GM23248 (cell line): Measurements from ENCODE around the gene COMP. TPM values are rescaled to one million over a fixed set of nuclear protein-coding genes. Genes with fewer than 3 reads are reported as not detected.

Source experiments
- DNase-seq: peaks from one replicate; pipeline ENCODE4 v3.0.0-alpha.2; 2015
- H2AFZ ChIP-seq: fragments of 200-600 bp; sonication (generic); 2 replicates; pipeline ENCODE4 v1.6.1; 2016; ENCODE audit warnings: antibody characterized with exemption
- H3F3A ChIP-seq: fragments of 200-600 bp; sonication (generic); 2 replicates; pipeline ENCODE4 v1.6.1; 2016; ENCODE audit warnings: mild to moderate bottlenecking, antibody characterized with exemption, mixed run types; ENCODE audit not compliant: insufficient read depth
- H3K27ac ChIP-seq: fragments of 200-600 bp; sonication (generic); 2 replicates; pipeline ENCODE4 v1.5.1; 2016; ENCODE audit warnings: mild to moderate bottlenecking
- H3K27me3 ChIP-seq: fragments of 200-600 bp; sonication (generic); replicated peaks from 2 replicates; pipeline ENCODE4 v1.6.1; 2016; ENCODE audit warnings: mild to moderate bottlenecking; ENCODE audit not compliant: insufficient read depth
- H3K36me3 ChIP-seq: fragments of 200-600 bp; sonication (generic); 2 replicates; pipeline ENCODE4 v1.6.1; 2016; ENCODE audit warnings: low read depth, mild to moderate bottlenecking
- H3K4me1 ChIP-seq: fragments of 200-600 bp; sonication (generic); 2 replicates; pipeline ENCODE4 v1.6.1; 2016; ENCODE audit warnings: mild to moderate bottlenecking; ENCODE audit not compliant: insufficient read depth
- H3K4me2 ChIP-seq: fragments of 200-600 bp; sonication (generic); one replicate; pipeline ENCODE4 v1.6.1; 2016; ENCODE audit warnings: mild to moderate bottlenecking; ENCODE audit not compliant: unreplicated experiment
- H3K4me3 ChIP-seq: fragments of 200-600 bp; sonication (generic); 2 replicates; pipeline ENCODE4 v1.5.1; 2016; ENCODE audit warnings: mild to moderate bottlenecking
- H3K79me2 ChIP-seq: fragments of 200-600 bp; sonication (generic); 2 replicates; pipeline ENCODE4 v1.6.1; 2016; ENCODE audit warnings: mild to moderate bottlenecking; ENCODE audit not compliant: insufficient read depth
- H3K9ac ChIP-seq: fragments of 200-600 bp; sonication (generic); 2 replicates; pipeline ENCODE4 v1.6.1; 2016; ENCODE audit warnings: mild to moderate bottlenecking
- H3K9me2 ChIP-seq: fragments of 200-600 bp; sonication (generic); 2 replicates; pipeline ENCODE4 v1.6.1; 2016; ENCODE audit warnings: mixed run types, mild to moderate bottlenecking, moderate library complexity; ENCODE audit not compliant: insufficient read depth
- H3K9me3 ChIP-seq: fragments of 200-600 bp; sonication (generic); one replicate; pipeline ENCODE4 v1.6.1; 2017; ENCODE audit warnings: low read depth
- H4K20me1 ChIP-seq: fragments of 200-600 bp; sonication (generic); 2 replicates; pipeline ENCODE4 v1.6.0; 2016; ENCODE audit not compliant: insufficient read depth
- EZH2 ChIP-seq: fragments of 200-600 bp; sonication (generic); IDR thresholded peaks from 2 replicates; pipeline ENCODE4 v1.6.1; 2018; ENCODE audit warnings: antibody characterized with exemption, mild to moderate bottlenecking; ENCODE audit not compliant: insufficient read depth, poor library complexity, severe bottlenecking
- EZH2phosphoT487 ChIP-seq: fragments of 200-600 bp; sonication (generic); IDR thresholded peaks from 2 replicates; pipeline ENCODE4 v1.6.1; 2018; ENCODE audit warnings: antibody characterized with exemption, moderate library complexity, mild to moderate bottlenecking, low read depth; ENCODE audit not compliant: insufficient read depth
- WGBS, 2 experiments: methylation state at CpG; one replicate each; pipeline ENCODE4 v1.1.6; 2015 to 2017; ENCODE audit warnings: low lambda C conversion rate in 2 of 2, low coverage in 1 of 2; ENCODE audit errors: missing lambda C conversion rate in 2 of 2; 5-methylcytosine and 5-hydroxymethylcytosine counted together
- in situ Hi-C: fragments of 300-500 bp; cut with MboI; formaldehyde crosslinking; loops from 2 replicates; pipeline ENCODE4 v1.15.0; 2020
- polyA plus RNA-seq: library from polyadenylated mRNA; unstranded; fragments of >200 nt; fragmentation: Nextera tagmentation; extraction: Ambion mirVana; gene quantifications from 2 replicates; pipeline ENCODE4 v1.2.1, GENCODE V29; 2016
- total RNA-seq: library from RNA; depleted of rRNA; stranded (reverse); fragments of >200 nt; shearing (Covaris generic); gene quantifications from 2 replicates; pipeline ENCODE4 v1.2.3, GENCODE V29; 2014

Gene COMP
- total and polyA plus RNA-seq, 2 experiments from 2014 or later, result 93.8 to 252 TPM

DNA sequence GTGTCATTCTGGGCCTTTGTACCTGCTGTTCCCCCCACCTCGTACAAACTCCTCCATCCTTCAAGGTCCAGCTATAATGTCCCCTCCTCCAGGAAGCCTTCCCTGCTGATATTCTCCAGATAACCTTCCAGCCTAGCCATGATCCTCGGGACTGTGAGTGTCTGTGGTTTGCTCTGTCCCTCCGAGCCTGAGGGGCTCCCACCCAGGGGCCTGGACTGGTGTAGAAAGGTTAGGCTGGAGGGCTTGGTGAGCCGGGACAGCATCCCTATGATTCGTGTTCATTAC lies 2.9 kb upstream of the COMP start:
- 40 to 67% methylated on average over 5 of the region's 5 CpGs for WGBS, 2 experiments

DNA sequence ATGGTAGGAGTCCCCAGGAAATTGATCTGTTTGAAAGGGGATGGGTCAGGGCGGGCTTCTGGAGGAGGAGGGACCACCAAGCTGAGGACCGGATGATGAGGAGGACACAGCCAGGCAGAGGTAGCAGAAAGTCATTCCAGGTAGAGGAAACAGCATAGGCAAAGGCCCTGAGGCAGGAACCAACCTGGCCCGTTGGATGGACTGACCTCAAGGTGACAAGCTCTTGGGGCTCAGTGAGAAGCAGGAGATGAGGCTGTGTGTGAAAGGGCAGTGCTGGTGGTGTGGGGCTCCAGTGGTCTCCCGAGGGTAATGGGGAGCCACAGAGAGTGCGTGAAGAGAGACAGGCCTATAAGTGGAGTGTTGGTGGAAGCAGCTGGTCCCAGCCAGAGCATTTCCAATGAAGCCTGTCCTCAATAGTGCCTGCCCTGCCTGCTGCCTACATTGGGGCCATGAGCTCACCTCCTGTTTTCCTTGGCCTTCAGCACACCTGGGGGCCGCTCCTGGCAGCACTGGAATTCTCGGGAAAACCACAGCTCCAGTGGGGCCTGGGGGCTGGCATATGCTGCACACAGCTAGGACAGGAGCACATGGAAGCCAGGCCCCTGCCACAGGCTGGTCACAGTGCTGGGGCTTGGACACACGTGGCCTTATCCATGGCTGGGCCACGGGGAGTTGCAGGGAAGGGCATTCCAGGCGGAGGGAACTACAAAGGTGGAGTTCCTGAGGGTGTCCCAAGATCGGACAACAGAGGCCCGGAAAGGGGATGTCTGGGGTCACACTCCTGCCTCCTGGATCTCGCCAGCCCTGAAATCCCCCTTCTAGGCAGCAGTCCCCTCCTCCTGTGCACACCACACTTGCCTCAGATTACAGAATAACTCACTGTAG lies 2.3 kb upstream of the COMP start:
- H3K9me2 ChIP-seq, result no peaks in the 10 kb centered on the region
- H3K4me3 ChIP-seq, result no peak overlapping the region
- H3K27me3 ChIP-seq, result peaks cover 29% of the 10 kb centered on the region
- H4K20me1 ChIP-seq, result no peaks in the 10 kb centered on the region
- 0 out of 2 replicates have a peak, but pooled peaks cover 9% of the 10 kb centered on the region for H3F3A ChIP-seq
- TF ChIP-seq EZH2phosphoT487 (no peak), EZH2 (no peak)
- no peak overlapping the region for H3K9ac ChIP-seq
- no peak for DNase-seq
- WGBS, 2 experiments, result 84 to 88% methylated on average over 13 of the region's 13 CpGs
- no peak overlapping the region for H2AFZ ChIP-seq
- in situ Hi-C loops, result no loop called here
- no peaks in the 10 kb centered on the region for H3K9me3 ChIP-seq
- H3K4me1 ChIP-seq, result peaks cover 14% of the 10 kb centered on the region
- no peak overlapping the region for H3K27ac ChIP-seq
- no peaks in the 10 kb centered on the region for H3K79me2 ChIP-seq
- no peaks in the 10 kb centered on the region for H3K36me3 ChIP-seq
- H3K4me2 ChIP-seq, result no peak overlapping the region

More for the DNA sequence above, 2.9 kb upstream of the COMP start:
- in situ Hi-C loops, result no loop called here
- Histone ChIP-seq H3K36me3 (no peaks in the 10 kb centered on the region), H3K79me2 (no peaks in the 10 kb centered on the region), H3K4me2 (no peak overlapping the region), H3K4me1 (peaks cover 14% of the 10 kb centered on the region), H3K4me3 (no peak overlapping the region), H2AFZ (no peak overlapping the region), H3K27me3 (peaks cover 25% of the 10 kb centered on the region), H3F3A (0 out of 2 replicates have a peak, but pooled peaks cover 9% of the 10 kb centered on the region), H3K9me2 (no peaks in the 10 kb centered on the region), H3K27ac (no peak overlapping the region), H3K9me3 (no peaks in the 10 kb centered on the region), H4K20me1 (no peaks in the 10 kb centered on the region), H3K9ac (no peak overlapping the region)
- TF ChIP-seq EZH2phosphoT487, result no peak
- no peak for TF ChIP-seq EZH2
- DNase-seq, result no peak

DNA sequence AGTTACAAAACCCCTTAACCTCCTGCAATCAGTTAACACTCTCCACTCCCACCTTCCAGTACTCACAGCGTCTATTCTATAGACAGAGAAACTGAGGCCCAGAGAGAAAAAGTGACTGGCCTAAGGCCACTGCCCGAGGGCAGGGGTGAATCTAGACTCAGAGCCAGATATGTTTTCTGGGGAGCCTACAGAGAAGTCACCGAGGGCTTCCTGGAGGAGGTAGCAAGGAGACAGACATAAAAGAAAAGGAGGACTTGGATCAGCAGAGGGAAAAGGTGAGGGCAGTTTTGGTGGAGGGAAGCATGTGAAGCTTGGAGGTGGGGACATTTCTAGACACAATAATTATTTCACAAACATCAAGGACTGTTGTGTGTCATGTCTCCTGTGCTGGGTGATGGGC lies 1.6 kb upstream of the COMP start:
- Histone ChIP-seq H3K27me3 (peaks cover 37% of the 10 kb centered on the region), H3K9me3 (no peaks in the 10 kb centered on the region), H3K79me2 (no peaks in the 10 kb centered on the region), H3K4me2 (no peak overlapping the region), H2AFZ (no peak overlapping the region), H3K4me3 (no peak overlapping the region), H4K20me1 (no peaks in the 10 kb centered on the region), H3K9ac (no peak overlapping the region), H3F3A (0 out of 2 replicates have a peak, but pooled peaks cover 9% of the 10 kb centered on the region), H3K9me2 (no peaks in the 10 kb centered on the region), H3K4me1 (peaks cover 14% of the 10 kb centered on the region), H3K36me3 (no peaks in the 10 kb centered on the region), H3K27ac (no peak overlapping the region)
- DNase-seq, result no peak
- TF ChIP-seq EZH2phosphoT487 (no peak), EZH2 (no peak)
- WGBS, 2 experiments, result 59 to 67% methylated on average over 3 of the region's 3 CpGs
- in situ Hi-C loops, result no loop called here

DNA sequence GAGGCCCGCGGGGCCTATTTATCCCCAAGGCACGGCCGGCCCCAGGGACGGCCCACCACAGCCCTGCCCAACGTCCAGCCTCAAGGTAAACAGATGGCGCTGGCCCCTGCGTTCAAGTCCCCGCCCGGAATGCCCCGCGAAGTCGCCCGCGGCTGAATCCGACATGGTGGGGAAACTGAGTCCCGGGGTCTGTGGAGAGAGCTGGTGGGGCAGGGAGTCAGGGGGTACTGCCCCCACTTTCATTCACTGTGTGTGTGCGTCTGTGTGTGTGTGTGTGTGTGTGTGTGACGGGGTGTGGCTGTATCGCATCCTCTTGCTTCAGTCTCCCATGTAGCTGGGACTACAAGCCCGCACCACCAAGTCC lies 192 bp upstream of the COMP start:
- no peak overlapping the region for H3K4me3 ChIP-seq
- no peak overlapping the region for H3K9ac ChIP-seq
- H3K79me2 ChIP-seq, result no peaks in the 10 kb centered on the region
- 21 to 23% methylated on average over 20 to 21 of the region's 21 CpGs for WGBS, 2 experiments
- H3K4me1 ChIP-seq, result peaks cover 11% of the 10 kb centered on the region
- H3K4me2 ChIP-seq, result no peak overlapping the region
- H3K9me2 ChIP-seq, result no peaks in the 10 kb centered on the region
- no peaks in the 10 kb centered on the region for H3K9me3 ChIP-seq
- DNase-seq, result no peak
- peaks cover 44% of the 10 kb centered on the region for H3K27me3 ChIP-seq
- H2AFZ ChIP-seq, result no peak overlapping the region
- no peaks in the 10 kb centered on the region for H4K20me1 ChIP-seq
- in situ Hi-C loops, result no loop called here
- TF ChIP-seq EZH2 (peak; percentile 57), EZH2phosphoT487 (no peak)
- H3K36me3 ChIP-seq, result no peaks in the 10 kb centered on the region
- no peak overlapping the region for H3K27ac ChIP-seq
- H3F3A ChIP-seq, result 0 out of 2 replicates have a peak, but pooled peaks cover 5% of the 10 kb centered on the region
